Ishikawa (cell line): Measurements from ENCODE around the gene SLC12A3.

ENCODE experiments used
- CEBPB ChIP-seq: IDR thresholded peaks from 2 replicates; pipeline ENCODE4 v1.6.1; 2012
- CREB1 ChIP-seq: IDR thresholded peaks from 2 replicates; pipeline ENCODE4 v1.6.1; 2012; ENCODE audit warnings: low read depth
- EGR1 ChIP-seq: IDR thresholded peaks from 2 replicates; pipeline ENCODE4 v1.6.1; 2012
- EP300 ChIP-seq: IDR thresholded peaks from 2 replicates; pipeline ENCODE4 v1.6.1; 2012; ENCODE audit warnings: borderline replicate concordance
- FOXM1 ChIP-seq: IDR thresholded peaks from 2 replicates; pipeline ENCODE4 v1.6.1; 2012; ENCODE audit warnings: low read depth, borderline replicate concordance
- MAX ChIP-seq: IDR thresholded peaks from 2 replicates; pipeline ENCODE4 v1.6.1; 2012
- NFIC ChIP-seq: IDR thresholded peaks from 2 replicates; pipeline ENCODE4 v1.6.1; 2012
- RAD21 ChIP-seq: IDR thresholded peaks from 2 replicates; pipeline ENCODE4 v1.6.1; 2012; ENCODE audit warnings: low read depth
- REST ChIP-seq: IDR thresholded peaks from 2 replicates; pipeline ENCODE4 v1.6.1; 2012; ENCODE audit warnings: low read depth, mild to moderate bottlenecking
- TAF1 ChIP-seq: IDR thresholded peaks from 2 replicates; pipeline ENCODE4 v1.6.1; 2012; ENCODE audit warnings: low read depth, mild to moderate bottlenecking
- TCF12 ChIP-seq: IDR thresholded peaks from 2 replicates; pipeline ENCODE4 v1.6.1; 2012; ENCODE audit warnings: low read depth
- TEAD4 ChIP-seq: IDR thresholded peaks from 2 replicates; pipeline ENCODE4 v1.6.1; 2012
- USF1 ChIP-seq: IDR thresholded peaks from 2 replicates; pipeline ENCODE4 v1.6.1; 2012
- YY1 ChIP-seq: IDR thresholded peaks from 2 replicates; pipeline ENCODE4 v1.6.1; 2012; ENCODE audit warnings: low read depth
- ZBTB7A ChIP-seq: IDR thresholded peaks from 2 replicates; pipeline ENCODE4 v1.6.1; 2012; ENCODE audit warnings: low read depth

SLC12A3 gene

GRCh38 chr16:56903866-56904265, 38.9 kb downstream of the SLC12A3 start:
- no peak for TF ChIP-seq TCF12
- no peak for TF ChIP-seq CEBPB
- no peak for TF ChIP-seq CREB1
- TF ChIP-seq MAX, result no peak
- TF ChIP-seq USF1, result no peak
- TF ChIP-seq FOXM1, result no peak
- no peak for TF ChIP-seq EGR1
- TF ChIP-seq YY1, result no peak
- no peak for TF ChIP-seq REST

GRCh38 chr16:56907401-56907800, 42.4 kb downstream of the SLC12A3 start:
- TF ChIP-seq EP300 (no peak), MAX (no peak), REST (no peak), EGR1 (no peak), FOXM1 (no peak), TAF1 (no peak), YY1 (no peak), CEBPB (no peak), ZBTB7A (no peak), CREB1 (no peak), USF1 (no peak), RAD21 (no peak), TEAD4 (no peak), NFIC (no peak), TCF12 (no peak)

GRCh38 chr16:56909527-56909979, 44.5 kb downstream of the SLC12A3 start:
- TF ChIP-seq ZBTB7A, result no peak
- TF ChIP-seq EP300, result no peak
- TF ChIP-seq RAD21, result no peak
- no peak for TF ChIP-seq EGR1
- no peak for TF ChIP-seq NFIC
- no peak for TF ChIP-seq YY1
- TF ChIP-seq MAX, result no peak

- TF ChIP-seq REST (no peak), YY1 (no peak), TAF1 (no peak), EP300 (no peak), FOXM1 (no peak), TEAD4 (no peak), ZBTB7A (no peak), MAX (no peak)
Measured at GRCh38 chr16:56910112-56910511, 45.1 kb downstream of the SLC12A3 start.
